HG03439 (cell line): ENCODE results near the gene CTNNA3.

Experiments
- ATAC-seq: cut with Tn5 transposase; IDR thresholded peaks from one replicate; pipeline ENCODE4 v1.9.1; 2021; ENCODE audit warnings: mild to moderate bottlenecking, moderate library complexity; ENCODE audit not compliant: unreplicated experiment

Gene CTNNA3

GRCh38 chr10:66916030-66916429 lies 780.0 kb downstream of the CTNNA3 start:
- no peak for ATAC-seq

DNA sequence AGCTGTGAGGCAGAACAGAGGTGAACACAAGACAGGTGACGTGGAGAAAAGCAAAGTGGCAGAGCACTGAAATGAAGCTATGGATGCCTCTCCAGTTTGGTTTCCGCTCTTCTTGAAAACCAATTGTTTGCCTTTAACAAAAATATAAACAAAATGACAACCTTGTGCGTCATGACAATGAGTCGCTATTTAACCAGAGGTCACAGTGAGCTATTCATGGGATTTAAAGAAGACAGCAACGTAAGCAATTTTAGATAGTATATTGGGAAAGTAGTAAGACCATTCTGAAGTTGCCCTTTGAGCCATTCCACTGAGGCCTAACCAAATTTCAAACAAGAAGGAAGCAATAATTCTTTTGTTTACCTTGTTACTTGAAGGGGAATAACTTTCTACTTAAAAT lies 785.3 kb downstream of the CTNNA3 start:
- no peak for ATAC-seq

DNA sequence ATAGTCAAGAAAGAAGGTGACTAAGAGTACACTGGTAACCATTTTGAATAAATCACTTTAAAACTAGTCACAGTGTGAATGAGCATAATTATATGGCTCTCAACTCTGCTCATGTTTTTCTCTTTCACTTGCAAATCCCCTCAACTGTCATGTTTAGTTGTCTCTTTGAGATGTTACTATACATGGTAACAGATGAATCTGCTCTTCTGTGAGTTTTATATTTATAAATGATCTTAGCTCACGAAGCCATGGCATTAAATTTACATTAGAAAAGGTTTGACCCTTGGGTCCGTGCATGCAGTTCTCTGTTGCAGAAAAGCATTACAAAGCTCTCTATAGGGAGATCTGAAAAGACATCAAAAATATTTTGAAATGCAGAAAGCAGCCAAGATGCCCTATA lies 803.1 kb downstream of the CTNNA3 start:
- no peak for ATAC-seq

GRCh38 chr10:66888237-66888636 lies 807.8 kb downstream of the CTNNA3 start:
- no peak for ATAC-seq

DNA sequence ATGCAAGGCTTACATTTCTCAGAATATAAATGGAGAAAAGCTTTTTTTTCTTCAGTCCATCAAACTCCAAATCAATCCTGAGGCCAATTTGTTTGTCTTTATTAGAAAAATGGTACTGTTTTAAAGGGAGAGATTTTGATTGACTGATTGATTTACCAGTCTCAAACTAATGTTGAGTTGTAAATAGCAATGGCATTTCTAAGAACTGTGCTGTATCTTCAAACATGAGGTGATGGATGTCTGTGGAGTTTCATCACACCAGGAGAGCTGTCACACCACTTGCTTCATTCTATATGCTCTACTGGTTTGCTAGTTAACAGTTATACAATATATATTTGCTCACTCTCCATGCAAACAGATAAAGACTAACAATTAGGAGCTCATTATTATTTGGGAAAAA lies 809.1 kb downstream of the CTNNA3 start:
- no peak for ATAC-seq

DNA sequence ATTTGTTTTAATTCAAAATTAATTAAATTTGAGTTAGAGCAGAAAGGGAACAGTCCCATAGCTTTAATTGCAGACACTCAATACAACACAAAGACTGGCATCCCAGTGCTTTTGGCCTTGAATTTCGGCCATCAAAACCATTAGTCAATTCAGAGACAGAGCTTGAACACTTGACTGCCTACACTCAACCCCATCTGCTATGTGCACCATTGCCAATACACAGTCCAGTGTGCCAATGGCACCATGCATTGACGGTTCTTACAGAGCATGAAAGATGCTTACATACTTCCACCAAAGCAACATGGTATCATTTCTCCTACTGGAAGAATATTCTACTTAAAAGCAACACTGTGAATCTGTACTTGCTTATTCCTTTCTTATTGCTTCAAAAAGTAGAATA lies 813.7 kb downstream of the CTNNA3 start:
- ATAC-seq, result no peak

- no peak for ATAC-seq
Measured at GRCh38 chr10:66881814-66882213, 814.2 kb downstream of the CTNNA3 start.

DNA sequence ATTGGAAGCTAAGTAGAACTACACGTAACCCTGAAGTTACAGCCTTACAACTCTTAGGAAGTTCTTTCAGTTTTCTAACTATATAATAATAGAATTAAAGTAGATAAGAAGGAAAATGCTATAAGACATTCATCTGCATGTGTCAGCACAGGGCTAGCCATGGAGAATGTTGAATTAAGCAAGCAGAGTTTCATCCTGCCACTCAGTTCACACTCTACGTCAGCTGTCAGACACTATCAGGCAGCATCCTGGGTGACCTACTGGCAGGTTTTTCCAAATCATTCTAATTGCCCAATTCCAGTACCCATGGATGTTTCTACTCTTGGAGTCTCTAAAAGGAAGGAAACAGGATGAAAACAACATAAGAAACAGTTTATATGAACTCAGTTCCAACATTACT lies 815.2 kb downstream of the CTNNA3 start:
- no peak for ATAC-seq

- no peak for ATAC-seq
Measured at GRCh38 chr10:66880292-66880691, 815.7 kb downstream of the CTNNA3 start.

DNA sequence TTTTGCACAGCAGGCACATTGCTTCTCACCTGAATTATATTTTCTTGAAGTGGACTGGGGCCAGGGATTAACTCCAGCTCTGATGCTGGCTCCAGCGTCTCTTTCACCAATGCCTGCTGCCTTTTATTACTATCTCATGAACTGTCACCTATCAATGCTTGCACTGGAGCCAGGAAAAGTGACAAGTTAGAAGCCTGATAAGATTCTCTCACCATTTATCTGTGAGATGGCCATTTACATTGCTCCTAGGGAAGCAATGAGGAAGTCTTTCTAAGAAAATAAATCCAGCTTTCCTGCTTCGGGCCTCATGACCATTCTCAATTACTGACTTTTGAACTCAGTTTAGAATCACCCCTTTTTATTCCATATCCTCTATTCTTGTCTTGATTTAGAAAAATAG lies 818.6 kb downstream of the CTNNA3 start:
- ATAC-seq, result no peak

- no peak for ATAC-seq
Measured at GRCh38 chr10:66869635-66870034, 826.4 kb downstream of the CTNNA3 start.

GRCh38 chr10:66862687-66863258 lies 833.2 kb downstream of the CTNNA3 start:
- no peak for ATAC-seq

GRCh38 chr10:66860376-66860945 lies 835.5 kb downstream of the CTNNA3 start:
- no peak for ATAC-seq

DNA sequence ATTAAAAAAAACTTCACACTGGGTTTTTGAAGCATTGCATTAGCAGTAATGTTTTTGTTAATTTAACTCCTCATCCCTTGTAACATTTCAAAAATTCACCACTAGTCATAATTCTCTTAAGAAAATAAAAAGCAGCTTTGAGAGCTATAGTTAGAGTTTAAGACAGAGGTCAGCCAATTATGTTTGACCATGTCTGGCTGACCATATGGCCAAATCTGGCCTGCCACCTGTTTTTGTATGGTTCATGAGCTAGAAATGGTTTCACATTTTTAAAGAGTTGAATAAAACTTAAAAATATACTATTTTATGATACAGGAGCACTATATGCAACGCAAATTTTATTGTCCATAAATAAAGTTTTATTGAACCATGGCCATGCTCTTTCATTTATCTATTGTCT lies 843.2 kb downstream of the CTNNA3 start:
- ATAC-seq, result no peak

GRCh38 chr10:66848856-66849255 lies 847.1 kb downstream of the CTNNA3 start:
- no peak for ATAC-seq

- ATAC-seq, result no peak
Measured at GRCh38 chr10:66844176-66844942, 851.6 kb downstream of the CTNNA3 start.

DNA sequence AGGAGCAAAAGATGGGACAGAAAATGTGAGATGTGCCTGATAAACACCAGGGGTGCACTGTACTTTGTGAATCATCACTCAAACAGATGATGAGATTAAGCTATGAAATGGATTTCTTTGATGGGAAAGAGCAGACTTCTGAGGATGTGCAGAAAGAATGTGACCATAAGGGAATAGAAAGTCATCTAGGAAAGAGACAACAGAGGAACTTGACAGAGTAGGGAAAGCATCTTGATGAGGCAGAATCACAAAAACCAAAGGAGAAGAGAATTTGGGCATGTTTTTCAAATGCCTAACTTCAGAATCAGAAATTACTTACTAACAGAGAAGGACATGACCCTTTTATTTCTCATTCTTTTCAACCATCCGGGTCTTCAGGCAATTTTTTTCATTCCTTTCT lies 852.6 kb downstream of the CTNNA3 start:
- no peak for ATAC-seq

DNA sequence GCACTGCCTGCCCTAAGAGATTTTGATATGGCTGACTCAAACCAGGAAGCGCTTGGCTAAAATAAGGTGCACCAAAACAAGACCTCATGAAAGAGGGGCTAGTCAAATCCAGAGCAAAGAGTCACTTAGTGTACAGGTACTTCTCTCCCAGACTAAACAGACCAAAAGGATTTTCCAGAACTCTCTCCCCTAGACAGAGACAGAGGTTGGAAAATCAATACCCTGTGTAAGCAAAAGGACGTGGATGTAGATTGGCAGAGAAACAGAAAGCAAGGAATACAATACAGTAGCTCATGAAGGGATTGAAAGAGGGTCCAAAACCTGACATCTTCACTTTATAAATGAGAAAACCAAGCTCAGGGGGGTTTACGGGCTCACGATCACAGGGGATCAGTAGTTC lies 853.1 kb downstream of the CTNNA3 start:
- no peak for ATAC-seq

GRCh38 chr10:66842371-66842770 lies 853.6 kb downstream of the CTNNA3 start:
- ATAC-seq, result no peak

- ATAC-seq, result no peak
Measured at GRCh38 chr10:66838656-66839055, 857.3 kb downstream of the CTNNA3 start.

GRCh38 chr10:66837990-66838389 lies 858.0 kb downstream of the CTNNA3 start:
- no peak for ATAC-seq

- no peak for ATAC-seq
Measured at GRCh38 chr10:66837335-66837734, 858.7 kb downstream of the CTNNA3 start.
